HK-2 (cell line): ENCODE data around the gene EXOC3L1.

ENCODE experiments used
- DNase-seq: peaks from one replicate; pipeline ENCODE4 v3.0.0-alpha.2; 2018; ENCODE audit not compliant: unreplicated experiment

Gene EXOC3L1

GRCh38 chr16:67182288-67182687 lies 7.6 kb downstream of the EXOC3L1 start:
- DNase-seq: no peak

- no peak for DNase-seq
These were observed 8.6 kb downstream of the EXOC3L1 start for GRCh38 chr16:67181346-67181745.

- DNase-seq: no peak
These were observed 9.8 kb downstream of the EXOC3L1 start for GRCh38 chr16:67180166-67180565.

- DNase-seq: no peak
These were observed 10.4 kb downstream of the EXOC3L1 start for GRCh38 chr16:67179421-67180080.

- DNase-seq: peak; percentile 51
These were observed 11.9 kb downstream of the EXOC3L1 start for GRCh38 chr16:67177743-67178699.

GRCh38 chr16:67176662-67177061 lies 13.3 kb downstream of the EXOC3L1 start:
- DNase-seq: no peak

- DNase-seq: no peak
These were observed 15.2 kb downstream of the EXOC3L1 start for GRCh38 chr16:67174706-67175231.

- DNase-seq: peak; percentile 94
These were observed 15.9 kb downstream of the EXOC3L1 start for GRCh38 chr16:67173808-67174705.

- DNase-seq: no peak
These were observed 16.6 kb downstream of the EXOC3L1 start for GRCh38 chr16:67173323-67173722.

- DNase-seq: no peak
These were observed 18.8 kb downstream of the EXOC3L1 start for GRCh38 chr16:67170949-67171649.

GRCh38 chr16:67170168-67170948 lies 19.6 kb downstream of the EXOC3L1 start, which contains the start of gene NOL3:
TSS of gene NOL3 (plus strand) at chr16:67170538.
- DNase-seq: peak; percentile 97

GRCh38 chr16:67169642-67170167 lies 20.2 kb downstream of the EXOC3L1 start:
- DNase-seq: no peak

GRCh38 chr16:67169011-67169451 lies 20.9 kb downstream of the EXOC3L1 start:
- DNase-seq: no peak

GRCh38 chr16:67167588-67167987 lies 22.3 kb downstream of the EXOC3L1 start:
- no peak for DNase-seq

- no peak for DNase-seq
These were observed 23.3 kb downstream of the EXOC3L1 start for GRCh38 chr16:67166598-67167168.

- DNase-seq: no peak
These were observed 23.8 kb downstream of the EXOC3L1 start for GRCh38 chr16:67166110-67166547.

- no peak for DNase-seq
These were observed 24.5 kb downstream of the EXOC3L1 start for GRCh38 chr16:67165121-67166078.

GRCh38 chr16:67164599-67165061 lies 25.3 kb downstream of the EXOC3L1 start, which contains the start of gene HSF4:
TSS of gene HSF4 (plus strand) at chr16:67164745. CDS start at chr16:67164812, 67 bp downstream.
- DNase-seq: peak; percentile 66
